GM12878 (cell line): ENCODE measurements around the gene GNG10. TPM values are rescaled to one million over a fixed set of nuclear protein-coding genes. Genes with fewer than 3 reads are reported as not detected.

Experiments used
- BCL11A ChIP-seq: IDR thresholded peaks from 2 replicates; pipeline ENCODE4 v1.6.1; 2011; ENCODE audit warnings: low read depth, low read length
- IKZF1 ChIP-seq: fragments of 450-650 bp; conservative IDR thresholded peaks from 2 replicates; pipeline ENCODE4 v1.6.1; 2017; ENCODE audit warnings: antibody characterized with exemption, mild to moderate bottlenecking
- KLF5 ChIP-seq: fragments of 450-650 bp; IDR thresholded peaks from 2 replicates; pipeline ENCODE4 v1.6.1; 2014; ENCODE audit warnings: mild to moderate bottlenecking; ENCODE audit not compliant: partially characterized antibody
- LARP7 ChIP-seq: fragments of 450-650 bp; IDR thresholded peaks from 2 replicates; pipeline ENCODE4 v1.6.1; 2017; ENCODE audit warnings: mild to moderate bottlenecking
- PML ChIP-seq: IDR thresholded peaks from 2 replicates; pipeline ENCODE4 v1.6.1; 2012; ENCODE audit warnings: low read length, inconsistent platforms
- RB1 ChIP-seq: fragments of 450-650 bp; formaldehyde crosslinking; IDR thresholded peaks from 2 replicates; pipeline ENCODE4 v1.6.1; 2017; ENCODE audit warnings: mild to moderate bottlenecking, borderline replicate concordance
- RUNX3 ChIP-seq: IDR thresholded peaks from 2 replicates; pipeline ENCODE4 v1.6.1; 2012; ENCODE audit warnings: low read length, inconsistent platforms
- TCF7 ChIP-seq: IDR thresholded peaks from 2 replicates; pipeline ENCODE4 v1.6.1; 2014; ENCODE audit warnings: antibody characterized with exemption, borderline replicate concordance
- polyA plus RNA-seq, 11 experiments: library from polyadenylated mRNA; depleted of rRNA in 4 of 11; unstranded in 6 of 11; stranded (reverse) in 5 of 11; fragments of >200 nt; fragmentation: Nextera tagmentation in 4 of 11; fragmentation: Illumina TruSeq in 1 of 11; extraction: Ambion mirVana in 4 of 11; extraction: Trizol in 1 of 11; gene quantifications; 1 replicate in 1 of 11; 2 replicates in 10 of 11; pipeline versions ENCODE4 v1.2.1 to v1.2.3, GENCODE V29; 2011 to 2016; ENCODE audit warnings: inconsistent platforms in 2 of 11, missing spikeins in 2 of 11, low read depth in 1 of 11
- total RNA-seq, 4 experiments: library from RNA; depleted of rRNA in 3 of 4; stranded (reverse); fragments of >200 nt in 3 of 4; fragmentation: Illumina TruSeq in 1 of 4; extraction: Trizol in 1 of 4; gene quantifications; 2 replicates each; pipeline versions ENCODE4 v1.2.1 to v1.2.3, GENCODE V29; 2013 to 2021
- TF ChIP-seq, protein P1 (sequence below): fragments of 150-350 bp; IDR thresholded peaks from 2 replicates; pipeline ENCODE4 v1.6.1; 2016; ENCODE audit warnings: low read depth, low read length
- TF ChIP-seq, protein P2 (sequence below): fragments of 450-650 bp; IDR thresholded peaks from 2 replicates; pipeline ENCODE4 v1.6.1; 2017; ENCODE audit warnings: mild to moderate bottlenecking

Gene GNG10
- total and polyA plus RNA-seq, 10 of the 15 experiments (the other 5 are each of a cell fraction or from before 2014, with no cell fraction given), result 12.0 to 28.2 (median 22.7) TPM

DNA sequence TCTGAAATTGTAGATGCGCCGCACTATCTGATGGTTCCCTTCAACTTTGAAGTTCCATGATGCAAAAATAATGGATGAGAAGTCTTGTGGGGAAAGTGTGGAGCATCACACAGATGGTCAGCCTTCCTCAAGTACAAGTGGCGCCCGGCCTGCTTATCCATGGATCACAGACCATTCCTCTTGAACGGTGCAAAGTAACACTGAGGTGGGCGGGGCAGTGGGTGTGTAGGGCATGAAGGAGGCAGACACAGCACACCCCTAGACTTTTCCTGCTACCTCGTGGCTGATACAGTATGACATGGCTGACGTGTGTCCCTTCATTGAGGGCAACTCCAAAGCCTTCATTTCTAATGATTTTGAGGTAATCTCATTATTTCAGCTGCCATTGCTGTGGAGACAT lies 2.5 kb upstream of the GNG10 start (continued):
- TF ChIP-seq, protein P1, sequence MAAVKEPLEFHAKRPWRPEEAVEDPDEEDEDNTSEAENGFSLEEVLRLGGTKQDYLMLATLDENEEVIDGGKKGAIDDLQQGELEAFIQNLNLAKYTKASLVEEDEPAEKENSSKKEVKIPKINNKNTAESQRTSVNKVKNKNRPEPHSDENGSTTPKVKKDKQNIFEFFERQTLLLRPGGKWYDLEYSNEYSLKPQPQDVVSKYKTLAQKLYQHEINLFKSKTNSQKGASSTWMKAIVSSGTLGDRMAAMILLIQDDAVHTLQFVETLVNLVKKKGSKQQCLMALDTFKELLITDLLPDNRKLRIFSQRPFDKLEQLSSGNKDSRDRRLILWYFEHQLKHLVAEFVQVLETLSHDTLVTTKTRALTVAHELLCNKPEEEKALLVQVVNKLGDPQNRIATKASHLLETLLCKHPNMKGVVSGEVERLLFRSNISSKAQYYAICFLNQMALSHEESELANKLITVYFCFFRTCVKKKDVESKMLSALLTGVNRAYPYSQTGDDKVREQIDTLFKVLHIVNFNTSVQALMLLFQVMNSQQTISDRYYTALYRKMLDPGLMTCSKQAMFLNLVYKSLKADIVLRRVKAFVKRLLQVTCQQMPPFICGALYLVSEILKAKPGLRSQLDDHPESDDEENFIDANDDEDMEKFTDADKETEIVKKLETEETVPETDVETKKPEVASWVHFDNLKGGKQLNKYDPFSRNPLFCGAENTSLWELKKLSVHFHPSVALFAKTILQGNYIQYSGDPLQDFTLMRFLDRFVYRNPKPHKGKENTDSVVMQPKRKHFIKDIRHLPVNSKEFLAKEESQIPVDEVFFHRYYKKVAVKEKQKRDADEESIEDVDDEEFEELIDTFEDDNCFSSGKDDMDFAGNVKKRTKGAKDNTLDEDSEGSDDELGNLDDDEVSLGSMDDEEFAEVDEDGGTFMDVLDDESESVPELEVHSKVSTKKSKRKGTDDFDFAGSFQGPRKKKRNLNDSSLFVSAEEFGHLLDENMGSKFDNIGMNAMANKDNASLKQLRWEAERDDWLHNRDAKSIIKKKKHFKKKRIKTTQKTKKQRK, result no peak
- TF ChIP-seq KLF5 (no peak), LARP7 (no peak), PML (no peak), RB1 (no peak), IKZF1 (no peak), BCL11A (no peak), TCF7 (no peak), RUNX3 (no peak)
- TF ChIP-seq, protein P2, sequence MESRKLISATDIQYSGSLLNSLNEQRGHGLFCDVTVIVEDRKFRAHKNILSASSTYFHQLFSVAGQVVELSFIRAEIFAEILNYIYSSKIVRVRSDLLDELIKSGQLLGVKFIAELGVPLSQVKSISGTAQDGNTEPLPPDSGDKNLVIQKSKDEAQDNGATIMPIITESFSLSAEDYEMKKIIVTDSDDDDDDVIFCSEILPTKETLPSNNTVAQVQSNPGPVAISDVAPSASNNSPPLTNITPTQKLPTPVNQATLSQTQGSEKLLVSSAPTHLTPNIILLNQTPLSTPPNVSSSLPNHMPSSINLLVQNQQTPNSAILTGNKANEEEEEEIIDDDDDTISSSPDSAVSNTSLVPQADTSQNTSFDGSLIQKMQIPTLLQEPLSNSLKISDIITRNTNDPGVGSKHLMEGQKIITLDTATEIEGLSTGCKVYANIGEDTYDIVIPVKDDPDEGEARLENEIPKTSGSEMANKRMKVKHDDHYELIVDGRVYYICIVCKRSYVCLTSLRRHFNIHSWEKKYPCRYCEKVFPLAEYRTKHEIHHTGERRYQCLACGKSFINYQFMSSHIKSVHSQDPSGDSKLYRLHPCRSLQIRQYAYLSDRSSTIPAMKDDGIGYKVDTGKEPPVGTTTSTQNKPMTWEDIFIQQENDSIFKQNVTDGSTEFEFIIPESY, result no peak
